ENCODE results near the gene SNX20.

Gene SNX20

GRCh38 chr16:50711040-50711439 is 29.9 kb upstream of the SNX20 start:
- TF ChIP-seq CTCF (IDR thresholded peaks at IDR 0.05): no peak

DNA sequence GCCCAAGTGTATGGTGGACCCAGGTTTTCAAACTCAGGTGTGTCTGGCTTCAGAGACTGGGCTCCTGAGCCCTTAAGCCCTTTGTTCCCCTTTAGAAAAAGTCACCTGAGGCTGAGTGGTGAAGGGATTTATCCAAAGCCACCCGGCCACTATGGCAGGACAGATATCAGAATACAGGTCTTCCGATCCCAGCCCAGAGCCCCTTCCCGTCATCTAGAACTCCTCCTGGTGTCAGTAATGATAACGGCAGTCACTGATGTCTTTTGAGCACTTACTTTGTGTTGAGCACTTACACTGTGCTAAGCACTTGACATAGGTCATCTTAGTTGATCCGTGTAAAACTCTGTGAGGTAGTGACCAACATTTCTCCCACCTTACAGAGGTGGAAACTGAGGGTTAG is 28.9 kb upstream of the SNX20 start:
- no peak for TF ChIP-seq CTCF (IDR thresholded peaks at IDR 0.05)

DNA sequence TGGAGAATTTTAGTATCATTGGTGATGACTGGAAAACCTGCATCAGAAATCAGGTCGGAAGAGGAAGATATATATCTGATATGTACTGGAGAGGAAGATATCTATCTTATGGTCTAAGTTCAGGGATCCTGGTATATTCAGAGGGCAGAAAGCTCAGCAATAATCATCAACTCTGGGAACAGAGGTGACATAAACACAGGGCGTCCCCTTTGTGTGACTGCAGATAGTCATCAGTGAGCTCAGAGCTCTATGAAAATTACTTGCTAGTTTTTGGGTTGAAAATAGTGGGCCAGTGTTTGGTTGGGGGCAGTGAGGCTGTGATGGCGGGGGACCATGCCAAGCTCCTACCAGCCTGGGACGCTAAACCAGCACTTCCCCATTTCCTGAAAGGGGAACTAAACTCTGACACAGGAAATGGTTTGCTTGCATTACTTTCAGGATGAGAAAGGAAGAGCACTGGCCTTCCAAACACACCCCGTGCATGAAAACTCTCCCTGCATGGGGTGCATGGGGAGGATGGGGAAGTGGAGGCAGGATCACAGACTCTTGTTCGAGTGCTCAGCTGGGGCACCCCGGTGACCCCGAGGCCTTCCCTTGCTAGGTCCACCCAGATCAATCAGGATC is 28.1 kb upstream of the SNX20 start:
- TF ChIP-seq CTCF (IDR thresholded peaks at IDR 0.05): no peak

DNA sequence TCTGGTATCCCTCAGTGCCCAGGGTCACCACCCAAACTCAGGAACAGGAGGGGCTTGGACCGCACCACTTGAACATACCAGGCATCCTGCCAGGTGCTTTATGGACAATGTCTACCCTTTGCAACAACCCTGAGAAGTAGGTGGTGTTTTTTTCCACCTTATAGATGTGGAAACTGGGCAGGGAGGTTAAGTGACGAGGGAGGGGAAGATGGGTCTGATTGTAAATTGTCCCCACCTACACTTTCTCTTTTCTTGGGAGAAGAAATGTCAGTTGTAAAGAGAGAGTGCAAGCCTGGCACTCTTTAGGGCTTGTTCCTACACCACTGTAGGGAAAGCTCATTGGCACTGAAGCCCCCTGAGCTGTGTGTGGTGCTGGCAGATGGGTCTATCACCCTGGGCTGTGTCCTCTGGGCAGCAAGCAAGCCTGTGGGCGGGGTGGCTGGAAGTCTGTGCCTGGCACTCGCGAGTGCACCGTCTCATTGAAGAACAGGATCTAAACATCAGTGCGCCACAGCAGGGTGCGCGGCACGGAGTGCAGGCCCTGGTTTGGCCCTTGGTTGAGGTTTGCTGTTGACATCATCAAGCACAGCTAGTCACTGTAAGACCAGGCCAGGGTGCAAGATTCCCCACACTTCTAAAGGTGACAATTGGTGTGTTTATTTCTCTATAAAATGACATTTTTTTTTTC is 27.4 kb upstream of the SNX20 start:
- no peak for TF ChIP-seq CTCF (IDR thresholded peaks at IDR 0.05)

GRCh38 chr16:50706250-50706649 is 25.1 kb upstream of the SNX20 start:
- TF ChIP-seq CTCF (IDR thresholded peaks at IDR 0.05): no peak

DNA sequence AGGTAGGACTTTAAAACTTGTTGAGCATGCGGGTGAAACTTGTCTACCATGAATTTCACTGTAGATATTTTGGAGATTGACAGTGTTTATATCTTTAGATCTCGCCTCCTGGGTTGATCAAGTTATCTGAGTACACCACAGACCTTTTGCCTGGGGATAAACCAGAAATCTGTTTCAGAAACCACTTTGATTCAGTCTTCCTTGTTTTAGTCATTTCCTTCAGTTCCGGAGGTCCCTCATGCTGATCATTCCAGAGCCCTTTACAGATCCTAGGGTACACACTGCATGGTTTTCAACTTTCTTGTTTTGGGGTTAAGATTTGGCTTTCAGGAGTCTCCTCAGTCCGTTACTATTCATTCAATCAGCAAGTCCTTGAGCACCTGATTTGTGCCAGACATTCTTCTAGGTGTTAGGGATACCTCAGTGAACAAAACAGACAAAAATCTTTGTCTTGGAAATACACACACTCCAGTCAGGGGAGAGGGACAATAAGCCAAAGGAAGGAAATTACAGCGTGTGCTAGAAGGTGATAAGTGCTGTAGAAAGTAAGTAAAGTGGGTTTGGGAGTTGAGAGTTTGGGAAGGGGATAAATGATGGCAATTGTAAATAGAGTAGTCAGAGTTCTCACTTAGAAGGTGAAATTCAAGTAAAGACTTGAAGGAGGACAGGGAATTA is 24.5 kb upstream of the SNX20 start:
- TF ChIP-seq CTCF (IDR thresholded peaks at IDR 0.05): no peak

GRCh38 chr16:50704245-50704644 is 23.1 kb upstream of the SNX20 start:
- no peak for TF ChIP-seq CTCF (IDR thresholded peaks at IDR 0.05)

Data from LNCAP (cell line).